ENCODE data around the gene HACD2. TPM values are rescaled to one million over a fixed set of nuclear protein-coding genes. Genes with fewer than 3 reads are reported as not detected.

Gene HACD2
- total and polyA plus RNA-seq, 10 of the 15 experiments (the other 5 are each of a cell fraction or from before 2014, with no cell fraction given) = 9.1 to 30.0 (median 18.8) TPM

DNA sequence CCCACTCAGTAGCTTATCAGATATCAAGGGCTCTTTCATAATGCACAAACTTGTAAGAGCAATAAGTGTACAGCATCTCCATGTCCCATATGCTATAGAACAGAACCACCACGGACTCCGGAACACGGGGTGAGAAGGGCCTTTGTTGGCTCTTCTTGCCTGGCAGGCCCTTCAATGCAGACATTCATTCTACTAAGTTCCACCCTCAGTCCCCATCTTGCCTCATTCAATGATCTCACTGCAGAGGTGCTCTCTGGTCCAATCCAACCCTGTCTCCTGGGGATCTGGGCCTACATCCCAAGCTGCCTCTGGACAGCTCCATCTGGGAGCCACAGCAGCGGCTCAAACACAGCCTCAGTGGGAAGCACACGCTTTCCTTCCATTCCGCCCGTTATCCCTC, 16.8 kb downstream of the HACD2 start (continued):
- TF ChIP-seq, protein P1, sequence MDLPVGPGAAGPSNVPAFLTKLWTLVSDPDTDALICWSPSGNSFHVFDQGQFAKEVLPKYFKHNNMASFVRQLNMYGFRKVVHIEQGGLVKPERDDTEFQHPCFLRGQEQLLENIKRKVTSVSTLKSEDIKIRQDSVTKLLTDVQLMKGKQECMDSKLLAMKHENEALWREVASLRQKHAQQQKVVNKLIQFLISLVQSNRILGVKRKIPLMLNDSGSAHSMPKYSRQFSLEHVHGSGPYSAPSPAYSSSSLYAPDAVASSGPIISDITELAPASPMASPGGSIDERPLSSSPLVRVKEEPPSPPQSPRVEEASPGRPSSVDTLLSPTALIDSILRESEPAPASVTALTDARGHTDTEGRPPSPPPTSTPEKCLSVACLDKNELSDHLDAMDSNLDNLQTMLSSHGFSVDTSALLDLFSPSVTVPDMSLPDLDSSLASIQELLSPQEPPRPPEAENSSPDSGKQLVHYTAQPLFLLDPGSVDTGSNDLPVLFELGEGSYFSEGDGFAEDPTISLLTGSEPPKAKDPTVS (IDR thresholded peaks at IDR 0.05; ENCODE audit: low read depth, low read length) = no peak

DNA sequence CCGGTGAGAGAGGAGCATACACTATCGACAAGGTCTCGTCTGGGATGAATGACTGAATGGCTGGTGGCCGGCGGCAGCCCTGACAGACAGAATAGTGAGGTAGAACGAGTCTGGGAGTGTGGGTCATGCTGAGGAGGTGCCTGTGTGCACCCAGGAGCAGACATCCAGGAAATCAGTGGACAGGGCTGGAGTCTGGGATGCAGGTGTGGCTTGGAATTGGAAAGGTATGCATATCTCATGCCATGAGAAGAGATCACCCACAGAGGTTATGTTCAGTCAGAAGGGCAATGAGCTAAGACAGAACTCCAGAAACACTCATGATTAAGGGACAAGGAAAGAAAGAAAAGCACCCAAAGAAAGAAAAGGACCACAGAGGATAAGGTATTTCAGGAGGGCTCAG, 20.8 kb downstream of the HACD2 start:
- no peak overlapping the region for H3K9ac ChIP-seq (ENCODE audit: control insufficient read depth, insufficient read depth, low read length)
- 95% methylated on average over 6 of the region's 6 CpGs for WGBS (ENCODE audit: insufficient coverage, insufficient replicate concordance, low lambda C conversion rate, missing lambda C conversion rate)
- no peak overlapping the region for H2AFZ ChIP-seq (ENCODE audit: control insufficient read depth, low read depth, low read length)
- H3K27me3 ChIP-seq (replicated peaks in 1 of 2; ENCODE audit: control insufficient read depth in 2 of 2, insufficient read depth in 2 of 2, low read length in 1 of 2) = no peaks in the 10 kb centered on the region
- in situ Hi-C loops (cut with MboI) (no loop called here), intact Hi-C loops (cut with micrococcal nuclease; ENCODE audit: unreplicated experiment) (no loop called here)
- H3K4me1 ChIP-seq (ENCODE audit: control insufficient read depth, insufficient read depth, low read length) = no peaks in the 10 kb centered on the region
- SMC1A ChIA-PET (ENCODE audit: uncharacterized antibody, unreplicated experiment) = interaction anchor here (0.8 to 6.2 kb wide), 2 partner anchors 9 to 73 kb away, joined by 3 to 56 read pairs; no protein-coding TSS in a partner anchor
- FAIRE-seq (no peak), DNase-seq (ENCODE audit: low read depth, low spot score) (no peak), ATAC-seq (no peak)
- RAD21 ChIA-PET (ENCODE audit: unreplicated experiment) = no interaction called here
- H3K79me2 ChIP-seq (ENCODE audit: control insufficient read depth, insufficient read depth, low read length) = no peaks in the 10 kb centered on the region
- no peak overlapping the region for H3K4me3 ChIP-seq
- no peaks in the 10 kb centered on the region for H4K20me1 ChIP-seq (ENCODE audit: control insufficient read depth, insufficient read depth)
- TF ChIP-seq, protein P2, sequence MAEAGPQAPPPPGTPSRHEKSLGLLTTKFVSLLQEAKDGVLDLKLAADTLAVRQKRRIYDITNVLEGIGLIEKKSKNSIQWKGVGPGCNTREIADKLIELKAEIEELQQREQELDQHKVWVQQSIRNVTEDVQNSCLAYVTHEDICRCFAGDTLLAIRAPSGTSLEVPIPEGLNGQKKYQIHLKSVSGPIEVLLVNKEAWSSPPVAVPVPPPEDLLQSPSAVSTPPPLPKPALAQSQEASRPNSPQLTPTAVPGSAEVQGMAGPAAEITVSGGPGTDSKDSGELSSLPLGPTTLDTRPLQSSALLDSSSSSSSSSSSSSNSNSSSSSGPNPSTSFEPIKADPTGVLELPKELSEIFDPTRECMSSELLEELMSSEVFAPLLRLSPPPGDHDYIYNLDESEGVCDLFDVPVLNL (IDR thresholded peaks at IDR 0.05; ENCODE audit: low read depth, low read length) = no peak
- TF ChIP-seq MYC (IDR thresholded peaks at IDR 0.05; ENCODE audit: insufficient read depth, insufficient read length, insufficient replicate concordance, low read length, severe bottlenecking) (no peak), SRF (IDR thresholded peaks at IDR 0.05; ENCODE audit: low read depth in 2 of 2, low read length in 2 of 2) (no peak), TCF7 (IDR thresholded peaks at IDR 0.05; ENCODE audit: borderline replicate concordance) (no peak), NFYB (IDR thresholded peaks at IDR 0.05; ENCODE audit: insufficient read depth, low read depth, low read length) (no peak)
- H3K9me3 ChIP-seq (replicated peaks; ENCODE audit: control insufficient read depth, insufficient read depth, low read length) = no peaks in the 10 kb centered on the region
- CTCF ChIA-PET = interaction anchor here (2.1 to 5.9 kb wide), 2 partner anchors 8 to 11 kb away, joined by 6 to 61 read pairs; no protein-coding TSS in a partner anchor
- POLR2A ChIA-PET = no interaction called here
- no peaks in the 10 kb centered on the region; a peak in 1 of 4 replicates for H3K36me3 ChIP-seq (ENCODE audit: control insufficient read depth in 2 of 2, insufficient read depth in 2 of 2, low read length in 1 of 2)
- no TSS peak for BruUV-seq (replicated peaks)
- H3K4me2 ChIP-seq (ENCODE audit: control insufficient read depth, insufficient read depth) = no peak overlapping the region
- no peak overlapping the region for H3K27ac ChIP-seq (ENCODE audit: control insufficient read depth, insufficient read depth)
